Astrocyte of the cerebellum (primary cell): ENCODE data around the gene SPRR1B.
"Not testable (repeated sequence)": the region's sequence is repeated elsewhere in the genome, so short reads cannot be mapped to it uniquely, and the experiment has no call there.

Experiments
- DNase-seq: peaks from one replicate; pipeline ENCODE4 v3.0.0-alpha.2; 2011; ENCODE audit warnings: low read depth
- H3K4me3 ChIP-seq: 2 replicates; pipeline ENCODE4 v1.5.1; 2011; ENCODE audit warnings: mild to moderate bottlenecking, low read depth, low read length, moderate library complexity
- in situ Hi-C: cut with HindIII; loops from 2 replicates; pipeline ENCODE4 v1.10.0; 2017; ENCODE audit warnings: low sequenced_read_pairs
- TF ChIP-seq, protein P1 (sequence below): IDR thresholded peaks from 2 replicates; pipeline ENCODE4 v1.5.1; 2012; ENCODE audit warnings: low read length, low read depth, moderate library complexity, mild to moderate bottlenecking; ENCODE audit errors: missing control alignments

Gene SPRR1B

DNA sequence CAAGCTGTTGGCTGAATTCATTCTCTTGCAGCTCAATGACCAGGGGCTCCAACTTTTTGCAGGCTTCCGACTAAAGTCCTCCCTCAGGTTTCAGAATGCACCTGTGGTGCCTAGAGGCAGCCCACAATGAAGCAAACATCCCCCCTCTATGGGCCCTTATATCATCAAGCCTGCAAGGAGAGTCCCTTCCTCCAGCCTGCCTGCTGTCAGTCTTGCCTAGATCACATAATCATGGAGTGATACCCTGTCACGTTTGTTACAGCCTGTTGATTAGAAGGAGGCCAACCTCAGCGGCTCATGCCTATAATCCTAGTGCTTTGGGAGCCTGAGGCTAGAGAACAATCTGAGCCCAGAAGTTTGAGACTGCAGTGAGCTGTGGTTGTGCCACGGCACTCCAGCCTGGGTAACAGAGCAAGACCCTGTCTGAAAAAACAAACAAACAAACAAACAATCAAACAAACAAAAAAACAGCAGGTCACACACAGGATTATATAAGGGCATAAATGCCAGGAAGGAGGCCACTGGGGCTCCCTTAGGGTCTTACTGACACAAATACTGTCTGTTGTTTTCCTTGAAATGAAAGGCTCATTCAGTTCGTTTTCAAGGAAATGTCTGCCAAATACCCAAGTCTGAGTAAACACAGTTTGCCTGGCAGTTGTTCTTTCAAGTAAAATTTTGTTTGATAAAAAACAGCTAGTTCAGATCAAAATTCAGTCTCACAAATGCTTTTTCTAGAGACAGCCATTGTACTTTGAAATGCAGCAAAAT lies 34.2 kb upstream of the SPRR1B start:
- DNase-seq = no peak
- TF ChIP-seq, protein P1, sequence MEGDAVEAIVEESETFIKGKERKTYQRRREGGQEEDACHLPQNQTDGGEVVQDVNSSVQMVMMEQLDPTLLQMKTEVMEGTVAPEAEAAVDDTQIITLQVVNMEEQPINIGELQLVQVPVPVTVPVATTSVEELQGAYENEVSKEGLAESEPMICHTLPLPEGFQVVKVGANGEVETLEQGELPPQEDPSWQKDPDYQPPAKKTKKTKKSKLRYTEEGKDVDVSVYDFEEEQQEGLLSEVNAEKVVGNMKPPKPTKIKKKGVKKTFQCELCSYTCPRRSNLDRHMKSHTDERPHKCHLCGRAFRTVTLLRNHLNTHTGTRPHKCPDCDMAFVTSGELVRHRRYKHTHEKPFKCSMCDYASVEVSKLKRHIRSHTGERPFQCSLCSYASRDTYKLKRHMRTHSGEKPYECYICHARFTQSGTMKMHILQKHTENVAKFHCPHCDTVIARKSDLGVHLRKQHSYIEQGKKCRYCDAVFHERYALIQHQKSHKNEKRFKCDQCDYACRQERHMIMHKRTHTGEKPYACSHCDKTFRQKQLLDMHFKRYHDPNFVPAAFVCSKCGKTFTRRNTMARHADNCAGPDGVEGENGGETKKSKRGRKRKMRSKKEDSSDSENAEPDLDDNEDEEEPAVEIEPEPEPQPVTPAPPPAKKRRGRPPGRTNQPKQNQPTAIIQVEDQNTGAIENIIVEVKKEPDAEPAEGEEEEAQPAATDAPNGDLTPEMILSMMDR = no peak
- no peak overlapping the region for H3K4me3 ChIP-seq
- in situ Hi-C loops = no loop called here

DNA sequence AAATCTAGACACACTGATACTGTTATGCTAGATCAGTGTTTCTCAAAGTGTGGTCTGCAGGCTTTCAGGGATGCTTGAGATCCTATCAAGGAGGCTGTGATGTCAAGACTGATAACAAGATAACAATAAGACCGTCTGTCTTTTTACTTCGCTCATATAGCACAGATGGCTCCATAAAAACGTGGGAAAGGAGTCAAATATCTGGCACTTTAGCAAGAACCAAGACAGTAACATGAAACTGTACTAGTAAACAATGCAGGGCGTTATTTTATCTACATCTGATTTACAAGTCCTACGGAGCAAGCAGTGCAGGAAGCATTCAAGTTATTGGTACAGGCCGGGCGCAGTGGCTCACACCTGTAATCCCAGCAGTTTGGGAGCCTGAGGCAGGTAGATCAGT lies 33.1 kb upstream of the SPRR1B start:
- in situ Hi-C loops = no loop called here
- no peak for DNase-seq
- H3K4me3 ChIP-seq = no peak overlapping the region
- TF ChIP-seq, protein P1 = no peak

- in situ Hi-C loops = no loop called here
- H3K4me3 ChIP-seq = no peak overlapping the region
- DNase-seq = no peak
- TF ChIP-seq, protein P1 = no peak
Measured at GRCh38 chr1:152998476-152998875, 32.5 kb upstream of the SPRR1B start.

DNA sequence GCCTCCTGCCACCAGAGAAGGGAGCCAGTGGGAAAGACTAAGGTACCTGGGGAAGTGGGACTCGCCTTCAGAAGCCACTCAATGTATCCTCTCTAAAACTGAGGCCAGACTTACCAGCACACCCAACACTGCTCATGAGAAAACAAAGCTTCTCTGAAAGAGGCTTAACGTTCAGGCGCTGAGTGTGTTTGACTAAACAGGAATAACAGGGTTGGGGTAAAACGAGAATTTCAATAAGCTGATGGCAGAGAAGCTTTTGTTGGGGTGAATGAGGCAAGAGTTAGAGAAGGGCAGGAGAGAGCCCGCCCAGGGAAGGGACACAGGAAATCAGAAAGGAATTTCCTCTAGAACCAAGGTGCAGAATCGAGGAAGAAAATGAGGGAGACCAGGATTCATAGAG lies 31.2 kb upstream of the SPRR1B start:
- TF ChIP-seq, protein P1 = no peak
- H3K4me3 ChIP-seq = no peak overlapping the region
- in situ Hi-C loops = no loop called here
- DNase-seq = no peak

DNA sequence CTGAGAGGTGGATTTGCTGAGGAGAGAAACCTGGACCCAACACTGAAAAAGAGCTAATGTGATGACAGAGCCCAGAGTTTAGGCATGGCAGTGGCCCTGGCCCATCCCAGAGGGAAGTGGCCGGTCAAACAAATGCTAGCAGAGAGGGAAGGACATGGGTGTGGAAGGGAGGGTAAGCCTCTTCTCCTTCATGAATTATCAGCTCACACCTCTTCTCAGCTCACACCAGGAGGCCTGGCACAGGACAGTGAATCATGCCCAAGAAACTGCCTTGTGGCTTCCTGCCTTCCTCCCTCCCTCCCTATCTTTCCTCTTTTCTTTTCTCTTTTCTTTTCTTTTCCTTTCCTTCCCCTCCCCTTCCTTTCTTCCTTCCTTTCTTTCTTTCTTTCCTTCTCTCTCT lies 30.7 kb upstream of the SPRR1B start:
- H3K4me3 ChIP-seq = no peak overlapping the region
- DNase-seq = no peak
- TF ChIP-seq, protein P1 = no peak
- in situ Hi-C loops = no loop called here

DNA sequence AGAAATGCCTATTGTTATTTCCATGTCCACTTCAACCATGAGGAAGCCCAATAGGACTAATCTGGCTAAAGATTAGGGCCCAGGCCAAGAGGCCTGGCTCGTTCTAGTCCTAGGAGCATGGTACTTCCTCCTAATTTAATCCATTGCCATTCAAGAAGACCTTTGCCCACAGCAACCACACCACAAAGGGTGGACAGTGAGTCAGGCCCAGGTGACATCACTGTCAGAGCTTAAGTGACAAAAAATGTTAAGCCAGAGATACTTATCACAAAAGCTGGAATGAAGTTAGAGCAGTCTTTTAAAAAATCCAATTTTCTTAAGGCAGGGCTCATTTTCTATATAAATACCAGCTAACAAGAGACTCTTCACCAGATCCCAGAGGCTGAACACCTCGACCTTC lies 29.6 kb upstream of the SPRR1B start, which contains the start of gene SPRR3:
Gene SPRR3, plus strand, starts transcription at position 368 of the 400 bp plus-strand sequence. CDS start 1,272 bp downstream, outside the sequence.
- no peak within 1 kb of the TSS for H3K4me3 ChIP-seq
- no peak for DNase-seq
- TF ChIP-seq, protein P1 = no peak
- in situ Hi-C loops = no loop called here

DNA sequence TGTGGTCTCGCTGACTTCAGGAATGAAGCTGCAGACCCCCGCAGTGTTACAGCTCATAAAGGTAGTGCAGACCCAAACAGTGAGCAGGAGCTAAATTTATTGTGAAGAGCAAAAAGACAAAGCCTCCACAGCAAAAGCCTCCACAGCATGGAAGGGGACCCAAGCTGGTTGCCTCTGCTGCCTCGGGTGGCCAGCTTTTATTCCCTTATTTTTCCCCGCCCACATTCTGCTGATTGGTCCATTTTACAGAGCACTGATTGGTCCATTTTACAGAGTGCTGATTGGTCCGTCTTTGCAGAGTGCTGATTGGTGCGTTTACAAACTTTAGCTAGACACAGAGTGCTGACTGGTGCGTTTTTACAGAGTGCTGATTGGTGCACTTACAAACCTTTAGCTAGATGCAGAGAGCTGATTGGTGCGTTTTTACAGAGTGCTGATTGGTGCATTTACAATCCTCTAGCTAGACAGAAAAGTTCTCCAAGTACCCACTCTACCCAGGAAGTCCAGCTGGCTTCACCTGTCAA lies 19.7 kb upstream of the SPRR1B start:
- DNase-seq, in situ Hi-C loops, H3K4me3 ChIP-seq: not testable (repeated sequence)

DNA sequence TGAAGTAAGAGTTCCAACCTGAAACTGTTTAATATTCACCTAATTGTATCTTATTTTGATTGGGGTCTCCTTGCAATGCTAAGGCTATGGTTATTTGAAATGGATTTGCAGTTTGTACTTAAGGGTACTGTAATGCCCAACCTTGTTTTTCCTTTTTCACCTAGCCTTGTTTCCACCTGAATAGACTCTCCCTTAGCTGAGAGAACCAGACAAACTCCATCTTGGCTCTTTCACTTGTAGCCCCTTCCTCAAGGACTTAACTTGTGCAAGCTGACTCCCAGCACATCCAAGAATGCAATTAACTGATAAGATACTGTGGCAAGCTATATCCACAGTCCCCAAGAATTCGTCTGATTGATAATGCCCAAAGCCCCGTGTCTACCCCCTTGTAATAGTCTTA lies 9.2 kb upstream of the SPRR1B start:
- H3K4me3 ChIP-seq, in situ Hi-C loops, DNase-seq: not testable (repeated sequence)

GRCh38 chr1:153022340-153022739 lies 8.7 kb upstream of the SPRR1B start:
- H3K4me3 ChIP-seq, in situ Hi-C loops, DNase-seq: not testable (repeated sequence)
